HEK293T (cell line): ENCODE measurements around the gene BTBD9.

Experiments
- ARNT ChIP-seq: fragments of 450-650 bp; IDR thresholded peaks from 2 replicates; pipeline ENCODE4 v1.6.1; 2017; ENCODE audit warnings: mild to moderate bottlenecking
- BHLHE40 ChIP-seq: fragments of 450-650 bp; IDR thresholded peaks from 2 replicates; pipeline ENCODE4 v1.6.1; 2016; ENCODE audit warnings: mild to moderate bottlenecking, moderate library complexity, borderline replicate concordance
- CTBP1 ChIP-seq: fragments of 450-650 bp; IDR thresholded peaks from 2 replicates; pipeline ENCODE4 v1.6.1; 2016; ENCODE audit warnings: borderline replicate concordance
- ELF4 ChIP-seq: fragments of 450-650 bp; IDR thresholded peaks from 2 replicates; pipeline ENCODE4 v1.6.1; 2017; ENCODE audit warnings: antibody characterized with exemption
- FOXA1 ChIP-seq: fragments of 450-650 bp; IDR thresholded peaks from 2 replicates; pipeline ENCODE4 v1.6.1; 2016; ENCODE audit warnings: mild to moderate bottlenecking
- FOXK2 ChIP-seq: fragments of 450-650 bp; IDR thresholded peaks from 2 replicates; pipeline ENCODE4 v1.6.1; 2016; ENCODE audit warnings: mild to moderate bottlenecking
- FOXM1 ChIP-seq: fragments of 450-650 bp; IDR thresholded peaks from 2 replicates; pipeline ENCODE4 v1.6.1; 2017; ENCODE audit warnings: mild to moderate bottlenecking, borderline replicate concordance
- NFRKB ChIP-seq: fragments of 450-650 bp; IDR thresholded peaks from 2 replicates; pipeline ENCODE4 v1.6.1; 2016; ENCODE audit warnings: mild to moderate bottlenecking, moderate library complexity
- PKNOX1 ChIP-seq: fragments of 450-650 bp; IDR thresholded peaks from 2 replicates; pipeline ENCODE4 v1.6.1; 2016
- SUZ12 ChIP-seq: fragments of 450-650 bp; IDR thresholded peaks from 2 replicates; pipeline ENCODE4 v1.6.1; 2016; ENCODE audit warnings: mild to moderate bottlenecking
- TARDBP ChIP-seq: fragments of 450-650 bp; IDR thresholded peaks from 2 replicates; pipeline ENCODE4 v1.6.1; 2016

- TF ChIP-seq SUZ12 = no peak
- no peak for TF ChIP-seq BHLHE40
- TF ChIP-seq ELF4 = no peak
- no peak for TF ChIP-seq FOXK2
- TF ChIP-seq FOXA1 = no peak
- TF ChIP-seq CTBP1 = no peak
- no peak for TF ChIP-seq NFRKB
- TF ChIP-seq ARNT = no peak
- no peak for TF ChIP-seq TARDBP
- no peak for TF ChIP-seq FOXM1
- TF ChIP-seq PKNOX1 = no peak
These were observed 210.2 kb downstream of the BTBD9 start for GRCh38 chr6:38429546-38429945.
